Measurements from ENCODE around the gene CHST10. TPM values are rescaled to one million over a fixed set of nuclear protein-coding genes. Genes with fewer than 3 reads are reported as not detected.

The CHST10 gene
- total RNA-seq, 1 experiment from 2014 or later = 26.4 TPM

GRCh38 chr2:100399714-100400113, 17.8 kb downstream of the CHST10 start:
- in situ Hi-C loops (cut with HindIII; ENCODE audit: low pct_unique_long_range_greater_than_20kb, low sequenced_read_pairs) = no loop called here

DNA sequence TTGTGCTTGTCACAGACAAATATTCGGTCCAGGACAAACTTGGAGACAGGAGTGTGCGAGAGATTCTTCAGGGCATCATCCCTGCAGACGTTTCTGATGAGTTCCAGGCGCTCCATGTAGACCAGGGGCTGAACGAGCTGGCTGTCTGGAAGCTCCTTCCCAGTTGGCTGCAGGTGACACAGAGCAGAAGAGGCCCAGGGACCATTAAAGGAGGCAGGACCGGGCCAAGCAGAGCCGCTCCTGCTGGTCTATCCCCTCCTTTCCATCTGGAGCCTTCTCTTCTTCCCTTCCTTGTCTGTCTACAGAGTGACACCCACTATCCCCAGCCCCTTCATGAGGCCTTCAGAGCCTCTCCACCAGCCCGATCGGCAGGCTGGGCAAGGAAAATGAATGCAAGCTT, 19.5 kb downstream of the CHST10 start:
- in situ Hi-C loops (cut with HindIII; ENCODE audit: low pct_unique_long_range_greater_than_20kb, low sequenced_read_pairs) = no loop called here
- DNase-seq (ENCODE audit: low read depth) = no peak

More at GRCh38 chr2:100399714-100400113, 17.8 kb downstream of the CHST10 start:
- DNase-seq (ENCODE audit: low read depth) = no peak

DNA sequence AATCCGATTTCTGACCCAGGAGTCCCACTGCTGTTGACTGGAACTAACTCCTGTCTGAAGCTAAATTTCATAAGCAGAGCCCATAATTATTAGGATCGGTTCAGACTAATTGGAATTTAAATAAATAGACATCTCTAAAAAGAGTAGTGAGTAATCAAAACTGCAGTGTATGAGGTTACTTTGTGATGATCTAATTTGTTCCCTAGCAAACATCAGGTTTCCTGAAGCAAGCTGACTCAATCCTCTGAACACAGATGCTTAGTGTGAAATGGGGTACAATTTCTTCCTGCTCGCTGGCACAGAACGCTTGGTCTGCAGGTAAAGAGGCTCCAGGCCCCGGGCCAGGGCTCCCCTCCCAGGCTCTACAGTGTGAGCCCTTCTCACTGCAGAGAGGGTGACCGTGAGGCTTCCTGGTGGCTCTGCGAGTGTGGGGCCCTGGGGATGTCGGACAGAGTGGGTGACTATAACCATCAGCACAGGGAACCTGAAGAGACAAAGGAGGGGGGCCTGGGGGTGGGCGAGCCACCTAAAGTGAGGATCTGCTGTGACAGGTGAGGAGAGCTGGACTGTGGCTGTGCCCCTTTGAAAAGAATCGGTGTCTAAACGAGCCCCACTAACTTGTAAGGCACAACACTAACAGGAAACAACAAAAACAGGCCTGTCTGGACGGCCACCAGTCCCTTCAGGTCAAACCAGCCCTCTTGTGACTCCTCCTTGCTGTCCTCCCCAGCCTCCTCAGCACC, 20.2 kb downstream of the CHST10 start:
- DNase-seq (ENCODE audit: low read depth) = no peak
- in situ Hi-C loops (cut with HindIII; ENCODE audit: low pct_unique_long_range_greater_than_20kb, low sequenced_read_pairs) = no loop called here

DNA sequence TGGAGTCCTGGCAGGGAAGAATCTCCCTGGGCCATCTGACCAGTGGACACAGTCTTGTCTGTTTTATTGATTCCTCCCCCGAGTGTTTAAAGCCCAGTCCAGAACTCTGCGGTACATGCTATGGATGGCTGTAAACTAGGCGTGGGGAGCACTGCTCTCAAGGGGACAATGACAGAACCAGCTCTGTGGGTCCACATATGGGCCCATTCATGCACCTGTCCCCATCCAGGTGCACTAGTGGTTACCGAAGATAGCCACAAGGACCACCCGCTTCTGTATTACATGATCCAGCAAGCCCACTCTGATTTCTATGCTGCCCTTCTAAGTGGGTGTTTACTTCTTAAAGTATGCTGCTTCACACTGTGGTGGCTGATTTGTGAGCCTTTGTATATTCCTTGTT, 21.0 kb downstream of the CHST10 start:
- DNase-seq (ENCODE audit: low read depth) = no peak
- in situ Hi-C loops (cut with HindIII; ENCODE audit: low pct_unique_long_range_greater_than_20kb, low sequenced_read_pairs) = no loop called here

- in situ Hi-C loops (cut with HindIII; ENCODE audit: low pct_unique_long_range_greater_than_20kb, low sequenced_read_pairs) = no loop called here
- DNase-seq (ENCODE audit: low read depth) = no peak
Observed at GRCh38 chr2:100395532-100396350, 21.7 kb downstream of the CHST10 start.

- in situ Hi-C loops (cut with HindIII; ENCODE audit: low pct_unique_long_range_greater_than_20kb, low sequenced_read_pairs) = no loop called here
- DNase-seq (ENCODE audit: low read depth) = peak; percentile 94
Observed at GRCh38 chr2:100394111-100394641, 23.3 kb downstream of the CHST10 start.

GRCh38 chr2:100393362-100393761, 24.1 kb downstream of the CHST10 start:
- DNase-seq (ENCODE audit: low read depth) = no peak
- in situ Hi-C loops (cut with HindIII; ENCODE audit: low pct_unique_long_range_greater_than_20kb, low sequenced_read_pairs) = no loop called here

- no peak for DNase-seq (ENCODE audit: low read depth)
- in situ Hi-C loops (cut with HindIII; ENCODE audit: low pct_unique_long_range_greater_than_20kb, low sequenced_read_pairs) = no loop called here
Observed at GRCh38 chr2:100392715-100393114, 24.8 kb downstream of the CHST10 start.

DNA sequence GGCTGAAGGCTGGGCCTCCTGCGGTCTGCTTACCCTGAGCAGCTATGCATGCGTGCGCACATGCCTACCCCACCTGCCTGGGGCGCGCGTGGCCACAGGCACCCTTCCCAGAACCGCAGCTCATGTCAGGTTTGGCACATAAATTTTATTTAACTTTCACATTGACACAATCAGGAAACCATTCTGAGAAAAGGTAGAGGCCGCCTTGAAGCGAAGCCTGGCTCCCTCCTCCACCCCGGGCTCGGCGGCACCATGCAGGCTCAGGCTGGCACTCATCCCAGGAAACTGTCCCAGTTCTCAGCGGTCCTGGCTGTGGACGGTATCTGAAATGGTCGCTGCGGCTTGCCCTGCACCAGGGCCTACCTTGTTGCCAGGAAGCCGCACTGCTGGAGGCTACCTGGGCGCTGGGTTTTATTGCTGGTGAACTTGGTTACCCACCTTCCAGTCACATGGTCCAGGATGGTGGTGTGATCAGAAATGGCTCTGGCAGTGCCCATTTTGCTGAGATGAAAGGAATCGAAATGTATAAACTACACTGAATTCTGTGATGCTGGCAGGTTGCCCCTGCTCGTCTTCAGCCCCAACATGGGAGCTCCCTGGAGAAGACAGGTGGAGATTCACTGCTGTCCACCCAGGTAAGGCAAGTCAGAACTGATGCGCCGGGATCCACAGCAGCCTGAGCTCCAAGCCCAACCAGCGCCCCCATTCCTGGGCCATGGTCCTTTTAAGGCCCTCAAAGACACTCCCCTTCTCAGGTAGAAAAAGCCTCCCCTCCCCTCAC, 25.5 kb downstream of the CHST10 start:
- in situ Hi-C loops (cut with HindIII; ENCODE audit: low pct_unique_long_range_greater_than_20kb, low sequenced_read_pairs) = no loop called here
- no peak for DNase-seq (ENCODE audit: low read depth)

- in situ Hi-C loops (cut with HindIII; ENCODE audit: low pct_unique_long_range_greater_than_20kb, low sequenced_read_pairs) = no loop called here
- no peak for DNase-seq (ENCODE audit: low read depth)
Observed at GRCh38 chr2:100390001-100390940, 27.2 kb downstream of the CHST10 start.

DNA sequence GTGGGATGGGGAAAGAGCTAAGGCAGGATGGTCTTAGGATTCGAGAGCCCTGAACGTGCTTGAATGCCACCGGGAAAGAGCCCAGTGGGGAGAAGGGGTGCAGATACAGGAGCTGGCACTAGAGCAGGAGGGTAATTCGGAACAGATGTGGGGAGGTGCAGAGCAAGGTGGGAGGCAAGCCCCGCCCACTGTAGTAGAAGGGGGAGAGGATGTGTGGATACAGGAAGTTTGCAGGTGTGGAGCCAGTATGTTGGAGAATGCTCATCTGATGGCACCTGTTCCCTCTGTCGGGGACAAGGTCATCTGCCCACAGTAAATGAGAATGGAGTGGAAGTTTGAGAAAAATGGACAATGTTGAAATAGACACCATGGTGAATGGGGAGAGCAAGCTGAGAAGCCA, 28.8 kb downstream of the CHST10 start:
- in situ Hi-C loops (cut with HindIII; ENCODE audit: low pct_unique_long_range_greater_than_20kb, low sequenced_read_pairs) = no loop called here
- DNase-seq (ENCODE audit: low read depth) = no peak

GRCh38 chr2:100383954-100384353, 33.5 kb downstream of the CHST10 start:
- in situ Hi-C loops (cut with HindIII; ENCODE audit: low pct_unique_long_range_greater_than_20kb, low sequenced_read_pairs) = no loop called here
- no peak for DNase-seq (ENCODE audit: low read depth)

DNA sequence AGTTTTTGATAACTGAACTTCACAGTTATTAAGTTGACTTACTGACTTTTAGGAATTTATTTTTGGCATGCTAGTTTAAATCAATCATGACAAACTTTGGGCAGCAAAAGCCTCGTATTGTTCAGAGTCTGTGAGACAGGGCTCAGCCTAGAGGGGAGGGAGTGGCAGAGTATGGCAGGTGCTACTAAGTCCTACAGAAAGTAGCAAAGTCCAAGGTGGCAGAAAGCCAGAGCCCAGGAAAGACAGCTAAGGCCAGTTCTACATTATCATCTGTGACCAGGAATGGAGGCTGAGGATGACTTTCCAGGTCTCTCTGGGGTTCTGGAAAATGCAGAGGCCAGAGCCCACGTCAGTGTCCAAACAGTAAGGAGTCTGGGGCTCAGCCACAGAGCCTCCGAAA, 34.2 kb downstream of the CHST10 start:
- in situ Hi-C loops (cut with HindIII; ENCODE audit: low pct_unique_long_range_greater_than_20kb, low sequenced_read_pairs) = no loop called here
- no peak for DNase-seq (ENCODE audit: low read depth)

DNA sequence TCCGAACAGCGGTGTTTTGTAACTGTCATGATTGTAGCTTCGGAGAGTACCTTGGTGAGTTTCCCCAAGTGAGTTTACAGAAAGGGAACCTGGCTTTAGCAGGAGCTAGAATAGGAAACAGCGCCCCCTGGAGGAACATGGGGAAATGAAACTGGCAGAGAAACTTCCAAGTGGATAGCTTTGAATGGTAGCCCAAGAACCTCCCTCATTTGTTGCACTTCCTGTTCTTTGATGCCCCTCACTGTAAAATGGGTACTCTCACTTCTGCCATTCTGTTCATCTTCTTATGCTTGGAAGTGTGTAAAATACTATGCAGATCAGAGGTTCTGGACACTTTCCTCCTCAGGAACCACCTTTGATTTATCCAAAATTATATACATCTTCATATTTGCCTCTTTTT, 36.2 kb downstream of the CHST10 start:
- in situ Hi-C loops (cut with HindIII; ENCODE audit: low pct_unique_long_range_greater_than_20kb, low sequenced_read_pairs) = no loop called here
- peak; percentile 56 for DNase-seq (ENCODE audit: low read depth)

- in situ Hi-C loops (cut with HindIII; ENCODE audit: low pct_unique_long_range_greater_than_20kb, low sequenced_read_pairs) = no loop called here
- no peak for DNase-seq (ENCODE audit: low read depth)
Observed at GRCh38 chr2:100380681-100381080, 36.8 kb downstream of the CHST10 start.

GRCh38 chr2:100376836-100377235, 40.6 kb downstream of the CHST10 start:
- DNase-seq (ENCODE audit: low read depth) = no peak
- in situ Hi-C loops (cut with HindIII; ENCODE audit: low pct_unique_long_range_greater_than_20kb, low sequenced_read_pairs) = no loop called here

DNA sequence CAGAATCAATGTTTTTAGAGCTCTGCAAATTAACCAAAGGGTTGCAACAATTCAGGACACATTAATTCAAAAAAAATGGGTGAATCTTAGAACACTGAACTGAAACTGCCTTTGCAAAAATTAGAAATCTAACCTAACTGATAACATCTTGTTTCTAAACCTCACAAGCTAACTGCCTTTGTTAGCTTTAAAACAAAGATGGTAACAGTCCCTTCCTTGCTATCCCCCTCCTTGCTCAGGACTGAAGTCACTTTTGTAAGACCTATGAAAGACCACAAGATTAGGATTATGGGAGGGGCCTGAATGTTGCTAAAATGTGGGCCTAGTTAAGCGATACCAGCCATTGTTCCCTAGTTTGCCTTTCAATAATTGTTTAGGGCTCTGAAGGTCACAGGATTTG, 50.3 kb downstream of the CHST10 start:
- in situ Hi-C loops (cut with HindIII; ENCODE audit: low pct_unique_long_range_greater_than_20kb, low sequenced_read_pairs) = no loop called here
- no peak for DNase-seq (ENCODE audit: low read depth)

DNA sequence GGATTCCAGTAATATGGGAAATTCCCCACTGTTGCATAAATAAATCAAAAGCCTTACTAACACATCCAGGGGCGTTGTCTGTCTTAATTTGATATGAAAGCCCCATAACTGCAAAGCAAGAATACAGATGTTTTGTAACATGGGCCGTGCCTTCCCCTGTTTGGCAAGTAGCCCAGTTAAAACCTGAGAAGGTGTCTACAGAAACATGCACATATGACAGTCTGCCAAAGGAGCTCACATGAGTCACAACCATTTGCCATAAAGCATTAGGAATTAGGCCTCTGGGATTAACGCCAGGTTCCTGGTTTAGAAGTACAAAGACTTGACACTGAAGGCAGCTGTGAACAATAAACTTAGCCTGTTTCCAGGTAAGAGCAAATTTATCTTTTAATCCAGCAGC, 52.0 kb downstream of the CHST10 start:
- DNase-seq (ENCODE audit: low read depth) = peak; percentile 51
- in situ Hi-C loops (cut with HindIII; ENCODE audit: low pct_unique_long_range_greater_than_20kb, low sequenced_read_pairs) = no loop called here

All from Caki2 (cell line).